Measurements from ENCODE around the gene RASGRF2. TPM values are rescaled to one million over a fixed set of nuclear protein-coding genes. Genes with fewer than 3 reads are reported as not detected.
A peak's percentile ranks its signal among the peaks of the same experiment; 100 is the strongest.

Gene RASGRF2
- total and polyA plus RNA-seq, 2 of the 13 experiments (the other 11 are each of a cell fraction or from before 2014, with no cell fraction given): 23.6 to 29.0 TPM

DNA sequence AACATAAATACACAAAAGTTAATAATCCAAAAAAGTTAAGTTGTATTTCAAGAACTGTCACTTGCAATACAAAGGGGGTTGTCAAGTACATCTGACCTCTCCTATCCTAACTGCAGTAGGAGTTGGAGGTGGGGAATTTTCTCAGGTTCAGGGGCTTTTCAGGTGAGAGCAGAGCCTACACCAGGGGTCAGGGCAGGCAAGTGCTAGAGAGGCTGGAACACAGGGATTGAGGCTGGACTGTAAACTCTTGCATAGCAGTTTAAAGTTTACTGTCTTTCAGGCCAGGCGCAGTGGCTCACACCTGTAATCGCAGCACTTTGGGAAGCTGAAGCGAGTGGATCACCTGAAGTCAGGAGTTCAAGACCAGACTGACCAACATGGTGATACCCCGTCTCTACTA, 25.4 kb upstream of the RASGRF2 start (continued):
- TF ChIP-seq ZNF292 (CRISPR knock-in tag; IDR thresholded peaks at IDR 0.05; ENCODE audit: borderline replicate concordance, low read depth) (0 out of 2 replicates have a peak, but pooled peaks have one; percentile 24), ZFY (CRISPR knock-in tag; IDR thresholded peaks at IDR 0.05) (no peak), ZNF780A (CRISPR knock-in tag; IDR thresholded peaks at IDR 0.05) (no peak), NFE2 (CRISPR knock-in tag; IDR thresholded peaks at IDR 0.05) (no peak), ZNF562 (CRISPR knock-in tag; IDR thresholded peaks at IDR 0.05; ENCODE audit: borderline replicate concordance) (no peak), ZNF567 (CRISPR knock-in tag; IDR thresholded peaks at IDR 0.05; ENCODE audit: borderline replicate concordance) (no peak)
- TF ChIP-seq, protein P1, sequence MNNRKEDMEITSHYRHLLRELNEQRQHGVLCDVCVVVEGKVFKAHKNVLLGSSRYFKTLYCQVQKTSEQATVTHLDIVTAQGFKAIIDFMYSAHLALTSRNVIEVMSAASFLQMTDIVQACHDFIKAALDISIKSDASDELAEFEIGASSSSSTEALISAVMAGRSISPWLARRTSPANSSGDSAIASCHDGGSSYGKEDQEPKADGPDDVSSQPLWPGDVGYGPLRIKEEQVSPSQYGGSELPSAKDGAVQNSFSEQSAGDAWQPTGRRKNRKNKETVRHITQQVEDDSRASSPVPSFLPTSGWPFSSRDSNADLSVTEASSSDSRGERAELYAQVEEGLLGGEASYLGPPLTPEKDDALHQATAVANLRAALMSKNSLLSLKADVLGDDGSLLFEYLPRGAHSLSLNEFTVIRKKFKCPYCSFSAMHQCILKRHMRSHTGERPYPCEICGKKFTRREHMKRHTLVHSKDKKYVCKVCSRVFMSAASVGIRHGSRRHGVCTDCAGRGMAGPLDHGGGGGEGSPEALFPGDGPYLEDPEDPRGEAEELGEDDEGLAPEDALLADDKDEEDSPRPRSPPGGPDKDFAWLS (CRISPR knock-in tag; IDR thresholded peaks at IDR 0.05; ENCODE audit: borderline replicate concordance): no peak

DNA sequence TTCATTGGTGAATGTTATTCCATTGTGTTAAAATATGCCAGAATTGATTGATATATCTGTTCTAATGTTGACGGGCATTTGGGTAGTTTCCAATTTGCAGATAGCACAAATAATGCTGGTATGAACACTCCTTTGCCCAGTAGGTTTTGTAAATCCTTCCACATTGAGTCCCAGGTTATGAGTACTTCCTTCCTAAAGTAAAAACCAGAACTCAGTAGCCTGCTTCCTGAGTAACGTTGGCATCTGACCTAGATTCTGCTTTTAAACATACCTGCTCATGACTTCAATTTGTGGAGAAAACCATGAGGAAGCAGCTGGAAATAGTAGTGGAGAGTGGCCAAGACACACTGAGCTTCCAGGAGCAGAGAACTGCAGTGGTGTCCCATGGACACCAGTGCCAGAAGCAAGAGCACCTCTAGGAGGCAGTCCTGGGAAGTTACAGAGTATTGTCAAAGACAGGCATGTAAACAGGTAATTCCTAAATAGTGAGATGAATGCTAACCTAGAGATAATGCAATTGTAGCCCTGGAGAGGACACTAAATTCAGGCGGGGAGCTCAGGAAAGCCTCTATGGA, 24.3 kb upstream of the RASGRF2 start:
- Histone ChIP-seq H3K27ac (ENCODE audit: extremely low read length, insufficient read depth, low read length) (no peak overlapping the region), H3K79me2 (ENCODE audit: insufficient read depth, low read length) (no peaks in the 10 kb centered on the region), H3K27me3 (ENCODE audit: control insufficient read depth in 1 of 2, insufficient read depth in 2 of 2, low read length in 2 of 2) (no peaks in the 10 kb centered on the region), H3K4me1 (ENCODE audit: insufficient read depth, low read length) (no peaks in the 10 kb centered on the region), H4K20me1 (ENCODE audit: insufficient read depth, low read length) (no peaks in the 10 kb centered on the region), H3K4me3 (replicated peaks in 1 of 3; ENCODE audit: insufficient read depth in 1 of 3, low read depth in 2 of 3, low read length in 3 of 3) (no peak overlapping the region), H3K4me2 (ENCODE audit: low read depth, low read length) (no peak overlapping the region), H3K9ac (ENCODE audit: insufficient read depth, low read depth, low read length) (no peak overlapping the region), H3K36me3 (replicated peaks in 1 of 2; ENCODE audit: control insufficient read depth in 1 of 2, insufficient read depth in 2 of 2, low read length in 2 of 2) (no peaks in the 10 kb centered on the region), H3K9me3 (ENCODE audit: low read length) (no peaks in the 10 kb centered on the region), H2AFZ (ENCODE audit: low read length) (no peak overlapping the region)
- in situ Hi-C loops (cut with HindIII; ENCODE audit: extremely low pct_ligation_motif_present, low pct_unique_long_range_greater_than_20kb): no loop called here
- DNase-seq (ENCODE audit: low spot score) (peak; percentile 16), FAIRE-seq (no peak), ATAC-seq (peak; percentile 79)
- WGBS (ENCODE audit: low lambda C conversion rate): 85% methylated on average over 3 of the region's 3 CpGs
- POLR2A ChIA-PET: no interaction called here
- intact Hi-C loops (cut with micrococcal nuclease; ENCODE audit: unreplicated experiment): no loop called here
- no TSS peak for BruUV-seq (replicated peaks)
- CTCF ChIA-PET (ENCODE audit: low intra/inter-chr PET ratio, low total read pairs): interaction anchor here (2.0 kb wide), 1 partner anchor 172 kb away, joined by 19 read pairs; no protein-coding TSS in a partner anchor
- TF ChIP-seq KMT2A (CRISPR knock-in tag; IDR thresholded peaks at IDR 0.05): no peak
- no peak for TF ChIP-seq NCOA1 (CRISPR knock-in tag; IDR thresholded peaks at IDR 0.05)
- TF ChIP-seq, protein P2, sequence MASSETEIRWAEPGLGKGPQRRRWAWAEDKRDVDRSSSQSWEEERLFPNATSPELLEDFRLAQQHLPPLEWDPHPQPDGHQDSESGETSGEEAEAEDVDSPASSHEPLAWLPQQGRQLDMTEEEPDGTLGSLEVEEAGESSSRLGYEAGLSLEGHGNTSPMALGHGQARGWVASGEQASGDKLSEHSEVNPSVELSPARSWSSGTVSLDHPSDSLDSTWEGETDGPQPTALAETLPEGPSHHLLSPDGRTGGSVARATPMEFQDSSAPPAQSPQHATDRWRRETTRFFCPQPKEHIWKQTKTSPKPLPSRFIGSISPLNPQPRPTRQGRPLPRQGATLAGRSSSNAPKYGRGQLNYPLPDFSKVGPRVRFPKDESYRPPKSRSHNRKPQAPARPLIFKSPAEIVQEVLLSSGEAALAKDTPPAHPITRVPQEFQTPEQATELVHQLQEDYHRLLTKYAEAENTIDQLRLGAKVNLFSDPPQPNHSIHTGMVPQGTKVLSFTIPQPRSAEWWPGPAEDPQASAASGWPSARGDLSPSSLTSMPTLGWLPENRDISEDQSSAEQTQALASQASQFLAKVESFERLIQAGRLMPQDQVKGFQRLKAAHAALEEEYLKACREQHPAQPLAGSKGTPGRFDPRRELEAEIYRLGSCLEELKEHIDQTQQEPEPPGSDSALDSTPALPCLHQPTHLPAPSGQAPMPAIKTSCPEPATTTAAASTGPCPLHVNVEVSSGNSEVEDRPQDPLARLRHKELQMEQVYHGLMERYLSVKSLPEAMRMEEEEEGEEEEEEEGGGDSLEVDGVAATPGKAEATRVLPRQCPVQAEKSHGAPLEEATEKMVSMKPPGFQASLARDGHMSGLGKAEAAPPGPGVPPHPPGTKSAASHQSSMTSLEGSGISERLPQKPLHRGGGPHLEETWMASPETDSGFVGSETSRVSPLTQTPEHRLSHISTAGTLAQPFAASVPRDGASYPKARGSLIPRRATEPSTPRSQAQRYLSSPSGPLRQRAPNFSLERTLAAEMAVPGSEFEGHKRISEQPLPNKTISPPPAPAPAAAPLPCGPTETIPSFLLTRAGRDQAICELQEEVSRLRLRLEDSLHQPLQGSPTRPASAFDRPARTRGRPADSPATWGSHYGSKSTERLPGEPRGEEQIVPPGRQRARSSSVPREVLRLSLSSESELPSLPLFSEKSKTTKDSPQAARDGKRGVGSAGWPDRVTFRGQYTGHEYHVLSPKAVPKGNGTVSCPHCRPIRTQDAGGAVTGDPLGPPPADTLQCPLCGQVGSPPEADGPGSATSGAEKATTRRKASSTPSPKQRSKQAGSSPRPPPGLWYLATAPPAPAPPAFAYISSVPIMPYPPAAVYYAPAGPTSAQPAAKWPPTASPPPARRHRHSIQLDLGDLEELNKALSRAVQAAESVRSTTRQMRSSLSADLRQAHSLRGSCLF (CRISPR knock-in tag; IDR thresholded peaks at IDR 0.05; ENCODE audit: borderline replicate concordance): no peak
- TF ChIP-seq MTF2 (CRISPR knock-in tag; IDR thresholded peaks at IDR 0.05; ENCODE audit: borderline replicate concordance): no peak
- peak; percentile 67 for TF ChIP-seq STAG1 (CRISPR knock-in tag; IDR thresholded peaks at IDR 0.05)
- peak; percentile 25; the same call in 1 of the 2 replicates for TF ChIP-seq SMC3 (IDR thresholded peaks at IDR 0.05; ENCODE audit: low read length)
- TF ChIP-seq FOXA3 (CRISPR knock-in tag; IDR thresholded peaks at IDR 0.05): peak; percentile 31; the same call in 1 of the 2 replicates
- TF ChIP-seq, protein P3, sequence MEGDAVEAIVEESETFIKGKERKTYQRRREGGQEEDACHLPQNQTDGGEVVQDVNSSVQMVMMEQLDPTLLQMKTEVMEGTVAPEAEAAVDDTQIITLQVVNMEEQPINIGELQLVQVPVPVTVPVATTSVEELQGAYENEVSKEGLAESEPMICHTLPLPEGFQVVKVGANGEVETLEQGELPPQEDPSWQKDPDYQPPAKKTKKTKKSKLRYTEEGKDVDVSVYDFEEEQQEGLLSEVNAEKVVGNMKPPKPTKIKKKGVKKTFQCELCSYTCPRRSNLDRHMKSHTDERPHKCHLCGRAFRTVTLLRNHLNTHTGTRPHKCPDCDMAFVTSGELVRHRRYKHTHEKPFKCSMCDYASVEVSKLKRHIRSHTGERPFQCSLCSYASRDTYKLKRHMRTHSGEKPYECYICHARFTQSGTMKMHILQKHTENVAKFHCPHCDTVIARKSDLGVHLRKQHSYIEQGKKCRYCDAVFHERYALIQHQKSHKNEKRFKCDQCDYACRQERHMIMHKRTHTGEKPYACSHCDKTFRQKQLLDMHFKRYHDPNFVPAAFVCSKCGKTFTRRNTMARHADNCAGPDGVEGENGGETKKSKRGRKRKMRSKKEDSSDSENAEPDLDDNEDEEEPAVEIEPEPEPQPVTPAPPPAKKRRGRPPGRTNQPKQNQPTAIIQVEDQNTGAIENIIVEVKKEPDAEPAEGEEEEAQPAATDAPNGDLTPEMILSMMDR (CRISPR knock-in tag; IDR thresholded peaks at IDR 0.05): peak; percentile 56

All from HepG2 (cell line).